Esophagus muscularis mucosa (tissue), 4 donors: Measurements from ENCODE around the gene TWSG1. TPM values are rescaled to one million over a fixed set of nuclear protein-coding genes. Genes with fewer than 3 reads are reported as not detected.
A peak's percentile ranks its signal among the peaks of the same experiment; 100 is the strongest.

Experiments used
- DNase-seq: peaks from one replicate; pipeline ENCODE4 v3.0.0-alpha.2; 2017; ENCODE audit errors: extremely low spot score
- H3K27ac ChIP-seq, 4 donors: fragments of 200-600 bp; sonication (generic); replicated peaks in 1 of 4; 1 replicate in 3 of 4; 2 replicates in 1 of 4; pipeline ENCODE4 v1.5.1; 2016 to 2019; ENCODE audit warnings: mild to moderate bottlenecking in 1 of 4
- H3K27me3 ChIP-seq, 4 donors: fragments of 200-600 bp; sonication (generic); one replicate each; pipeline versions ENCODE4 v1.5.1 to v1.6.0; 2016 to 2019
- H3K36me3 ChIP-seq, 4 donors: fragments of 200-600 bp; sonication (generic); one replicate each; pipeline ENCODE4 v1.5.1; 2016 to 2019
- H3K4me1 ChIP-seq, 4 donors: fragments of 200-600 bp; sonication (generic); one replicate each; pipeline ENCODE4 v1.5.1; 2016 to 2019
- H3K4me3 ChIP-seq, 4 donors: fragments of 200-600 bp; sonication (generic); 1 replicate in 2 of 4; 2 replicates in 2 of 4; pipeline ENCODE4 v1.5.1; 2016 to 2019; ENCODE audit warnings: mild to moderate bottlenecking in 4 of 4, moderate library complexity in 1 of 4
- H3K9me3 ChIP-seq, 4 donors: fragments of 200-600 bp; sonication (generic); 1 replicate in 3 of 4; 2 replicates in 1 of 4; pipeline ENCODE4 v1.5.1; 2016 to 2019
- CTCF ChIP-seq, 3 experiments: fragments of 200-600 bp in 2 of 3; fragments of 450-650 bp in 1 of 3; sonication (generic) in 2 of 3; IDR thresholded peaks; one replicate each; pipeline ENCODE4 v1.5.1; 2017 to 2019; ENCODE audit warnings: antibody characterized with exemption in 3 of 3, mild to moderate bottlenecking in 2 of 3, moderate library complexity in 1 of 3
- EP300 ChIP-seq: sonication (generic); formaldehyde crosslinking; IDR thresholded peaks from one replicate; pipeline ENCODE4 v1.6.1; 2017; ENCODE audit warnings: antibody characterized with exemption
- POLR2A ChIP-seq: fragments of 450-650 bp; IDR thresholded peaks from one replicate; pipeline ENCODE4 v1.6.1; 2017; ENCODE audit warnings: antibody characterized with exemption, moderate library complexity, mild to moderate bottlenecking, low read depth
- POLR2AphosphoS5 ChIP-seq, 2 donors: sonication (generic); formaldehyde crosslinking; IDR thresholded peaks; one replicate each; pipeline ENCODE4 v1.6.1; 2017; ENCODE audit warnings: antibody characterized with exemption in 2 of 2
- WGBS: methylation state at CpG from one replicate; pipeline ENCODE4 v1.1.5; 2018; 5-methylcytosine and 5-hydroxymethylcytosine counted together
- intact Hi-C: fragments of 100-400 bp; cut with DNase I; formaldehyde crosslinking; loops from one replicate; pipeline ENCODE4 v1.15.1; 2023
- total RNA-seq, 4 donors: library from RNA; depleted of rRNA; stranded (reverse); fragments of >200 nt; gene quantifications; one replicate each; pipeline versions ENCODE4 v1.1.0 to v1.2.1, GENCODE V29; 2016

Gene TWSG1
- total RNA-seq, 4 donors from 2014 or later = 88.1 to 131 (median 101) TPM

- Histone ChIP-seq H3K27ac (no peak overlapping the region), H3K36me3 (no peaks in the 10 kb centered on the region), H3K27me3 (no peaks in the 10 kb centered on the region), H3K4me3 (no peak overlapping the region), H3K9me3 (no peaks in the 10 kb centered on the region), H3K4me1 (peaks cover 3 to 67% (median 42%) of the 10 kb centered on the region in 4 donors)
- WGBS = 92% methylated on average over 2 of the region's 2 CpGs
- intact Hi-C loops = loop anchor here (10.0 kb wide), 1 partner anchor 58 kb away; no protein-coding TSS in a partner anchor
- TF ChIP-seq EP300 = no peak
- no peak for TF ChIP-seq POLR2A
- no peak for TF ChIP-seq CTCF (IDR thresholded peaks at IDR 0.05)
- no peak for TF ChIP-seq POLR2AphosphoS5 (IDR thresholded peaks at IDR 0.05)
- no peak for DNase-seq
Measured at GRCh38 chr18:9356976-9357375, 22.4 kb downstream of the TWSG1 start.

GRCh38 chr18:9359796-9360195 lies 25.2 kb downstream of the TWSG1 start:
- Histone ChIP-seq H3K4me1 (peaks cover 0 to 68% (median 56%) of the 10 kb centered on the region in 4 donors), H3K27ac (no peak overlapping the region), H3K9me3 (no peaks in the 10 kb centered on the region), H3K4me3 (no peak overlapping the region), H3K27me3 (no peaks in the 10 kb centered on the region), H3K36me3 (no peaks in the 10 kb centered on the region)
- DNase-seq = no peak
- intact Hi-C loops = loop anchor here (10.0 kb wide), 2 partner anchors 55 to 155 kb away; no protein-coding TSS in a partner anchor
- no peak for TF ChIP-seq POLR2A
- 50% methylated on average over 4 of the region's 4 CpGs for whole genome bisulfite sequencing

GRCh38 chr18:9361191-9361590 lies 26.6 kb downstream of the TWSG1 start:
- Histone ChIP-seq H3K27me3 (no peaks in the 10 kb centered on the region), H3K27ac (peak overlapping the region in 2 of 4 donors; percentile 71), H3K36me3 (no peaks in the 10 kb centered on the region), H3K4me1 (peaks cover 0 to 66% (median 56%) of the 10 kb centered on the region in 4 donors), H3K4me3 (no peak overlapping the region), H3K9me3 (no peaks in the 10 kb centered on the region)
- 75% methylated on average over 3 of the region's 3 CpGs for WGBS
- intact Hi-C loops = loop anchor here (10.0 kb wide), 1 partner anchor 154 kb away; no protein-coding TSS in a partner anchor
- DNase-seq = no peak
- TF ChIP-seq CTCF (IDR thresholded peaks at IDR 0.05) (no peak), POLR2A (no peak), POLR2AphosphoS5 (IDR thresholded peaks at IDR 0.05) (no peak), EP300 (no peak)

DNA sequence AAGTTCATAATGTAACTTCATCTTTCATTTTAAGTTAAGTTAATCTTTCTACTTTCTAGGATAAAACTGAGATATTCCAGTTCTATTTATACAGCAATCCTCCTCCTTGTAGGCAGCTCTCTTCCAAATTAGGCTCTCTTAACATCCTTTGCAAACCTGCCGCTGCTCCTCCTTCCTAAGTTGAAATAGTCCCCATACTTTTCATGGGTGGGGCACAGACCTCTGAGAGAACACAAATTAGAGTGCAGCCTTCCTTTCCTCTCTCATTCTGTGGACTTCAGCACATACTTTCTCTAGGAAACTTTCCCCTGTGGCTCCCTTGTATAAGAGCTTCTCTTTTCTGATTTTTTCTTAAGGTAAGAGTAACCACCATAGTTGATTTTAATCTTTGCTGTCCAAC lies 28.3 kb downstream of the TWSG1 start:
- 76% methylated on average over 1 of the region's 1 CpG for WGBS
- peak overlapping the region; percentile 68 to 74 (median 71) for H3K27ac ChIP-seq
- intact Hi-C loops = loop anchor here (10.0 kb wide), 1 partner anchor 152 kb away; no protein-coding TSS in a partner anchor

DNA sequence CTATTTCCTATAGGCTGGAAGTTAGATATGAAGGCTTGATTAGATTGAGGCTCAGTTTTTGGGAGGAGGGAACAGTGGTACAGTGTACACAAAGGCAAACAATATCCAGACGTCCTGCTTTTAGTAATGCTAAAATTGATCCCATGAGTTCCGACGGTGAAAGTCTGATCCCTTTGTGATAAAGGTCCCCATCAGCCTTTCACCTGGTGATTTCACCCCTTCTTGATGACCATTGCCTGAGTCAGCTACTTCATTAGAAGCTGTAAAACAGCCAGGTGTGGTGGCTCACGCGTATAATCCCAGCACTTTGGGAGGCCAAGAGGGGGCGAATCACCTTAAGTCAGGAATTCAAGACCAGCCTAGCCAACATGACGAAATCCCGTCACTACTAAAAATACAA lies 29.7 kb downstream of the TWSG1 start:
- Histone ChIP-seq H3K27ac (peak overlapping the region in 2 of 4 donors; percentile 13 to 74), H3K9me3 (no peaks in the 10 kb centered on the region), H3K4me3 (no peak overlapping the region), H3K4me1 (peaks cover 0 to 65% (median 50%) of the 10 kb centered on the region in 4 donors), H3K27me3 (no peaks in the 10 kb centered on the region), H3K36me3 (peaks cover 0 to 17% (median 13%) of the 10 kb centered on the region in 4 donors)
- intact Hi-C loops = loop anchor here (10.0 kb wide), 1 partner anchor 151 kb away; no protein-coding TSS in a partner anchor
- DNase-seq = no peak
- WGBS = 91% methylated on average over 8 of the region's 8 CpGs
- TF ChIP-seq POLR2AphosphoS5 (IDR thresholded peaks at IDR 0.05) (no peak), CTCF (IDR thresholded peaks at IDR 0.05) (no peak), POLR2A (no peak), EP300 (no peak)

More for the DNA sequence above, 28.3 kb downstream of the TWSG1 start:
- Histone ChIP-seq H3K9me3 (no peaks in the 10 kb centered on the region), H3K36me3 (peaks cover 0 to 9% (median 7%) of the 10 kb centered on the region in 4 donors), H3K27me3 (no peaks in the 10 kb centered on the region), H3K4me1 (peaks cover 0 to 67% (median 54%) of the 10 kb centered on the region in 4 donors), H3K4me3 (peak overlapping the region in 1 of 4 donors; percentile 8)
- no peak for TF ChIP-seq POLR2A
- no peak for TF ChIP-seq EP300
- TF ChIP-seq CTCF (IDR thresholded peaks at IDR 0.05) = no peak
- TF ChIP-seq POLR2AphosphoS5 (IDR thresholded peaks at IDR 0.05) = no peak
- DNase-seq = no peak
